Gastroesophageal sphincter (tissue), 3 donors: ENCODE measurements around the gene NIPAL4.

ENCODE experiments used
- EP300 ChIP-seq: sonication (generic); formaldehyde crosslinking; IDR thresholded peaks from one replicate; pipeline ENCODE4 v1.6.1; 2017; ENCODE audit warnings: antibody characterized with exemption, mild to moderate bottlenecking
- POLR2A ChIP-seq, 2 donors: fragments of 450-650 bp; IDR thresholded peaks; one replicate each; pipeline ENCODE4 v1.6.1; 2017; ENCODE audit warnings: antibody characterized with exemption in 2 of 2, mild to moderate bottlenecking in 2 of 2, moderate library complexity in 1 of 2
- POLR2AphosphoS5 ChIP-seq: sonication (generic); formaldehyde crosslinking; IDR thresholded peaks from one replicate; pipeline ENCODE4 v1.6.1; 2017; ENCODE audit warnings: antibody characterized with exemption
- TF ChIP-seq, protein P1 (sequence below), 4 experiments: fragments of 200-600 bp in 2 of 4; fragments of 450-650 bp in 2 of 4; sonication (generic) in 1 of 4; IDR thresholded peaks; one replicate each; pipeline ENCODE4 v1.5.1; 2017 to 2019; ENCODE audit warnings: antibody characterized with exemption in 4 of 4, mild to moderate bottlenecking in 2 of 4, moderate library complexity in 2 of 4

DNA sequence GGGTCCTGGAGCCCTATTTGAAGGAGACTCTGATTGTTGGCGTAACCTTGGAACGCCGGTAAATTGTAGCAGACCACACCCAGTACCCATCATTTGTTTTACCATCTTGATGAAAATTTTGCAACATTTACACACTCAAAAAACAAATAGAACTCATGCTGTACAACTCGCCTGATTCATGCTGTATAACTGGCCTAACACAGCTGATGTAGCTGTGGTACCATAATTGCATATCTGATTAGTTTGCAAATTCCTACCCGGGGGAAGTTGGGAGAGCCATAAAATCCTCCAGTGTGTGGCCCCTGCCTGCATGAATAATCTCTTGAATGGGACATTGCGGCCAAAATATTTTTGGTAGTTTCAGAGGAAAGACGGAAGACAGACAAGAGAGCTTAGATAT lies 9.7 kb downstream of the NIPAL4 start:
- TF ChIP-seq POLR2A (IDR thresholded peaks at IDR 0.05) (no peak), EP300 (no peak), POLR2AphosphoS5 (no peak)
- TF ChIP-seq, protein P1, sequence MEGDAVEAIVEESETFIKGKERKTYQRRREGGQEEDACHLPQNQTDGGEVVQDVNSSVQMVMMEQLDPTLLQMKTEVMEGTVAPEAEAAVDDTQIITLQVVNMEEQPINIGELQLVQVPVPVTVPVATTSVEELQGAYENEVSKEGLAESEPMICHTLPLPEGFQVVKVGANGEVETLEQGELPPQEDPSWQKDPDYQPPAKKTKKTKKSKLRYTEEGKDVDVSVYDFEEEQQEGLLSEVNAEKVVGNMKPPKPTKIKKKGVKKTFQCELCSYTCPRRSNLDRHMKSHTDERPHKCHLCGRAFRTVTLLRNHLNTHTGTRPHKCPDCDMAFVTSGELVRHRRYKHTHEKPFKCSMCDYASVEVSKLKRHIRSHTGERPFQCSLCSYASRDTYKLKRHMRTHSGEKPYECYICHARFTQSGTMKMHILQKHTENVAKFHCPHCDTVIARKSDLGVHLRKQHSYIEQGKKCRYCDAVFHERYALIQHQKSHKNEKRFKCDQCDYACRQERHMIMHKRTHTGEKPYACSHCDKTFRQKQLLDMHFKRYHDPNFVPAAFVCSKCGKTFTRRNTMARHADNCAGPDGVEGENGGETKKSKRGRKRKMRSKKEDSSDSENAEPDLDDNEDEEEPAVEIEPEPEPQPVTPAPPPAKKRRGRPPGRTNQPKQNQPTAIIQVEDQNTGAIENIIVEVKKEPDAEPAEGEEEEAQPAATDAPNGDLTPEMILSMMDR (IDR thresholded peaks at IDR 0.05): no peak
